HuH-7.5 (cell line): ENCODE measurements around the gene BBS9.
"Not testable (repeated sequence)": the region's sequence is repeated elsewhere in the genome, so short reads cannot be mapped to it uniquely, and the experiment has no call there.

Experiments
- DNase-seq: peaks from one replicate; pipeline ENCODE4 v3.0.0; 2011; ENCODE audit warnings: low spot score

Gene BBS9

DNA sequence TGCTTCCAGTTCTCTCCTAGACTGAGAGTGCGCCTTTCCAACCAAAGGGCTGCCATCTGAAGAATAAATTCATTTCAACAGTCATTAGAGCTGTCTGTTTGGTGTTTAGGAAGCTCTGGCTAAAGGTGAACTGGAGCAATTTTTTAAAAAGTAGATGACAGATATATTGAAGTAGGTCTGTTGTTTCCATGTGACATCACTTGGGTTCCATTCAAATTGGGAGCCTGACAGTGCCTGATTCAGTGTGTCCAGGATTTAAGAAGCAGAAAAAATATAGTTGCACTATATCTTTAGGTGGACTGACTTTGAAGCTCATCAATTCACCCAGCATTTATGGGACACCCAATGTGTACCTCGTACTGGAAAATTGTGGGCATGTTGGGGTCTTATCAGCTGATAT is 367.7 kb downstream of the BBS9 start:
- DNase-seq, result no peak

- no peak for DNase-seq
These were observed 371.6 kb downstream of the BBS9 start for GRCh38 chr7:33500703-33501701.

- DNase-seq, result no peak
These were observed 373.6 kb downstream of the BBS9 start for GRCh38 chr7:33503014-33503413.

DNA sequence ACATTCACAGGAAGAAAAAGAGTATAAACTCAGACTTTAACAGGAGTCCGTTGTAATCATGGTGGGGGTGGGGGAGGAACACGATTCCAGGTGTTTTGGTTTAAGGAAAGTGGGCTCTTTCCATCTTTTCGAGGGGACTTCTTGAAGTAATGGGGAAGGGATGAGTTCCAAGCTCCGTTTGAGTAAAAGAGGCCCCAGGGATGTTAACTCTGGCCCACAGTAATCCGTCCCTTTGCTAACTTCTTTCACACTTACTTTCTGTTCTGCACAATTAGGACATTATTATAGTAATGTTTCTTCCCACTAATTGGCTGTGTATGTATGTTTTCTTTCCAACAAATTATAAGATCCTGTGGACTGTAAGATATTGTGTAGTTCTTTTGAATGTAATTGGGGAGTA is 374.4 kb downstream of the BBS9 start:
- DNase-seq, result no peak

GRCh38 chr7:33504266-33504665 is 374.9 kb downstream of the BBS9 start:
- DNase-seq, result no peak

DNA sequence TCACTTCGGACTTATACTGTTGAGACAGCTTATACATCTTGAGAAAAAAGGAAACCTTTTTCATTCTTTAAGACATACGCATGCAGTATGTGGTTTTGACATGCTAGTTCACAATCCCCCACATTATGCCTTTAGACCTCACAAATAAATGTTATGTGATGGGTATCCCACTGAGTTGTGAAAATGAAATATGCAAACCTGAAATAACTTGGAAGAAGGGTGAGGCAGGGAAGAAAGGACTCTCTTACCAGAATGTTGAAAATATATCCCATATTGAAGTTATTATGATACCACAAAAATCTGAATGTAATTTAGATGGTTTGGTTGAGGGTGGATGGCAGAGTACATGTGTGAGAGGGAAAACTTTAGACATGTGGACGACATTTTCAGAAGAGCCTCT is 379.8 kb downstream of the BBS9 start:
- no peak for DNase-seq

DNA sequence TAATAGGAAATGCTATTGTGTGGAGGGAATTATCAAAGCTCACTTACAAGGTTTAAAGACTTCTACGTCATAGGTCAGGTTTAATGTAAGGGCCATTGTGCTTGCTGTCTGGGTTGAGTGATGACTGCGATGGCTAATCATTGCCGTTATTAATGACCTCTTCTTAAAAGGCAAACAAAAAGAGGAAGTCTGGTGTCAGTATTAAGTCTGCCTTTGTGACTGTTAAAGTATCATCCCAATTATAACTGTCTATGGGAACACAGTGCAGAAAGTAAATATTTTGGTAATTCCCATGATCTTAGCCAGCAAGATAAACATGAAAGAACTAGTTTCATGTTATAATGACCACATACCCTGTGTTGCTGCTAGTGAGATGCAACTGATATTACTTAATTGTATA is 382.4 kb downstream of the BBS9 start:
- no peak for DNase-seq

DNA sequence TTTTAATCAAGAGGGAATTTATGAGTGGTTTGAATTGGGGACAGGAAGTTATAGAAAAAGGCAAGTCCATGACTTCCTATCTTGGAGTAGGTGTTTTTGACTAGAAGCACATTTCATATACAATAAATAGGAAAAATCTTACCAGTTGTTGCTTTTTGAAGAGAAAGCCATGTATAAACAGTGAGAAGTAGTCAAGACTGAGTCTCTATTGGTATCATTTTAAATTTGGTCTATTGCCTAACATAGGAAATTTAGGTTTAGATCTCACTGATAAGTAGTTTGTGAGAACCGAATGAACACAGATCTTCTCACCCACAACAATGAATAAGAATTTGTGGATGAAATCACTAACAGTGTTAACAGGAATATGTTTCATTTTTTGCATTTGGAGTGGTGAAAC is 387.2 kb downstream of the BBS9 start:
- no peak for DNase-seq

GRCh38 chr7:33517191-33517590 is 387.8 kb downstream of the BBS9 start:
- no peak for DNase-seq

DNA sequence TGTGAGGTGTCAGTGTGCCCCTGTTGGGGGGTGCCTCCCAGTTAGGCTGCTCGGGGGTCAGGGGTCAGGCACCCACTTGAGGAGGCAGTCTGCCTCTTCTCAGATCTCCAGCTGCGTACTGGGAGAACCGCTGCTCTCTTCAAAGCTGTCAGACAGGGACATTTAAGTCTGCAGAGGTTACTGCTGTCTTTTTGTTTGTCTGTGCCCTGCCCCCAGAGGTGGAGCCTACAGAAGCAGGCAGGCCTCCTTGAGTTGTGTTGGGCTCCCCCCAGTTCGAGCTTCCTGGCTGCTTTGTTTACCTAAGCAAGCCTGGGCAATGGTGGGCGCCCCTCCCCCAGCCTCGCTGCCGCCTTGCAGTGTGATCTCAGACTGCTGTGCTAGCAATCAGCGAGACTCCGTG is 397.6 kb downstream of the BBS9 start:
- DNase-seq, result not testable (repeated sequence)

- not testable (repeated sequence) for DNase-seq
These were observed 398.2 kb downstream of the BBS9 start for GRCh38 chr7:33527613-33528012.

DNA sequence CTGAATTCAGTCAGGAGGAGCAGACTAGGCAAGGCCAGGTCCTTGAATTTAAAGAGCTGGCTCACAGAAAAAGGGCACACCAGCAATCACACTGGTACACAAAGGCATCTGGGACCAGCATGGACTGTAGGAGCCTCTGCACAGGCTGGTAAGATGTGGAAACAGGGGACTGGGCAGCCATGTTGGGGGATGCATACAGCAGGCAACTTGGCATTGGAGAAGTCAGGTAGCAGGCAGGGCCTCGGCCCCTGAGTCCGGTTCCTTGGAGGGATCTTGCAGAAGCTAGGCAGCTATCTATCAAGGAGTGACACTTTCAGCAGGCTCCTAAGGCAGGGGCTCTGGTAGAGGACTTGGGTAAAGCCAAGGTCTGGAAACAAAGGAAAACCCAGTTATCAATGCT is 399.7 kb downstream of the BBS9 start:
- no peak for DNase-seq

DNA sequence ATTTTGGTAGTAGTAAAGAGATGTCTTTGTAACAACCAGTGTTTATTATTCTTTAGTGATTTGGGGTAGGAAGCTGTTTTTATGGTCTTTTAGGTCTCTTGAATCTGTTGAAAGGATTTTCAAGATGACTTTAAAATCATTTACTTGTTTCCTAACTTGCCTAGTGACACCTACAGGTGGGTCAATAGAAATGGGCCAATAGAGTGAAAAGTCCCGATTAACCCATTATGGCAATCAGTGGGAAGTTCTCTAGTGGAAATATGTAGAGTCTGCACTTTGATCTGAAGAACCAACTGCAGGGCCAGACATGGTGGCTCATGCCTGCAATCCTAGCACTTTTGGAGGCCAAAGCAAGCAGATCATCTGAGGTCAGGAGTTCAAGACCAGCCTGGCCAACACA is 401.3 kb downstream of the BBS9 start:
- DNase-seq, result no peak

- DNase-seq, result no peak
These were observed 402.5 kb downstream of the BBS9 start for GRCh38 chr7:33531888-33532287.

DNA sequence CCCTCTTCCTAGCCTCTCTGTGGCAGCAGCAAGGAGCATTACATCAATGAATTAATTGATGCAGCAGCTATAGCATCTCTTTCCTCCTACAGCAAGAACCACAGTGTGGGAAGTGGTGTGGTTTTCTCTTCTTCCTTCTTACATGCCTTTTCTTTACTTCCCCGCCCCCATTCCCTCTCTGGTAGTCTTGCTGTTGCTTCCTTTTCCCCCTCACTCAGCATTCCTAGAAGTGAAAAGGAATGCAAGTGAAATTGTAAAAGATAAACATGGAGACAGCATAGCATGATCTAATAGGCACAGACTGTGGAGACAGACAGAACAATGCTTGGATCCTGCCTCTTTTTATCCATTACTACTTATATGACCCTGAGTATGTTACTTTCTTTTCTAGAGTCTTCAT is 405.5 kb downstream of the BBS9 start:
- no peak for DNase-seq

GRCh38 chr7:33535989-33536388 is 406.6 kb downstream of the BBS9 start:
- no peak for DNase-seq

DNA sequence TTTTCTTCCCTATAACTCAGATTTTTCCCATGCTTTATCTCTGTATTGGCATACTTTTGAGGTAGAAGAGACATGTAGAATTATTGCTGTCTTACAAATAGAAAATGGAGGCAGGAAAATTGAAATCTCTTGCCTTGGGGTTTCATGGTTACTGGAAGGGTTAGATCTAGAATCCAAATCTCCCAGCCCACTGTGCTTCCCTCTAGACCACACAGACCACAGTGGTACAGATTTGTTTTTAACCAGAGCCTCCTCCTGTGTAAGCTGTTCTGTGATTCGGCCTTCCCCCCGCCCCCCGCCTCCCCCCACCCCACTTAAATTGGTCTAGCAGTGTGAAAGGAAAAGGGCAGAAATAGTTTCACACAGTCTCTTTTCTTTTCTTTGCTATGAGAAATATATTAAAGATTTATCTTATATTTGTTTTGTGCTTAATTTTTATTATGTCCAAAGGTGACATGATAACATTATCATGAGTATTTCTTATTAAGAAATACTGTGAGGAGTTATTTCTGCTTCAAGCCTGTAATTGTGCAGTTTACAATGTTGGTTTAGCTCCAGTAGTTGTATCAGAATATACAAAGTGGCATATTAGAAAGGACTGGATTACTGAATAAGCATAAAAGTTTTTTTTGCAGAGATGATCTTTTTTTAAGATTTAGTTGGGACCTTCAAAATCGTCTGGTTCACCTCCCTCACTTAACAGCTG is 407.2 kb downstream of the BBS9 start:
- no peak for DNase-seq

GRCh38 chr7:33537104-33537477 is 407.7 kb downstream of the BBS9 start:
- DNase-seq, result no peak

GRCh38 chr7:33539198-33539597 is 409.8 kb downstream of the BBS9 start:
- no peak for DNase-seq

DNA sequence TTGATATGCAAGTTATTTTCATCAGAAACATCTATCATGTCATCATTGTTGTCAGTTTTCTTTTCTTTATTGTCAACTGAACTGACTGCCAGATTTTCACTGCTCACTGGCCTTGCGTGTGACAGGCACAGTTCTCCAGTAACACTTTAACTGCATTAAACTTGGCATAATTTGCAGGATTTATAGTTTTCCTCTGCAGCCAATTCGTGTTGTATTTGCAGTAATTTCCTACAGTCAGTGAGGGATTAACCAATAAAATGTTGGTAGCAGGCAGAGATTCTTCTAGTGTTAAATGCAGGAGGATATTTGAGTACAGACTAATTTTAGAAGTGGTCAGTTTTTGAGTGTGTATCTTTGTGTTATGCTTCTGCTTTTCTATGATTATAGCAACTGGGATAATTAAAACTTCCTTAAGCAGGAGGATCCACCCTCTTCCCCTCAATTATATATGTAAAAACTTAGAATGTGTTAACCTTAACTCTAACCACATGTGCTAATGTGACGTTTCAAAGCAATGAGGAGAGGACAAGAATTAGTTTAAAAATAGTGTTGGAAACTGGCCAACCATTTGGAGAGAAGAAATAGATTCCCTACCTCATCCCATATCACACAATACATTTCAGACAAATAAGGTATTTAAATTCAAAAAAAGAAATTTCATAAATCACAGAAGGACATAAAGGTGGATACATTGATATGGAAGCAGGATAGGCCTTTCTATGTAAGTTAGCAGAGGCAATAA is 410.5 kb downstream of the BBS9 start:
- no peak for DNase-seq

GRCh38 chr7:33547880-33548279 is 418.5 kb downstream of the BBS9 start:
- DNase-seq, result no peak

DNA sequence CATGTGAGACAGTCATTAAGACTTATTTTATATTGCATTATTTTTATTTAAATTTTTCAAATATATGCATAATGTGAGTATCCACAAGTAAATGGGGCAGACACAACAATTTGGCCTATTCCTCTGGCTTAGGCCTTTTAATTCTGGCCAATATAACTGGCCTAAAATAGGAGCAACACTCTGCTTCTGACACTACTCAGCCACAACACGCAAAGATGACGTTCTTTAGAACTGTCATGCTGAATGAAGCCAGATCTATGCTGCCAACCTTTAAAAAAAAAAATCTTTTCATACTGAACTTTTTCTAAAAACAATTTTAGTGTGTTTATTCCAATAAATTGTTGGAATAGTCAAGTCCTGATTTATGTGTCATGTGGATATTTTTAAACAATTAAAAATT is 421.0 kb downstream of the BBS9 start:
- DNase-seq, result no peak

DNA sequence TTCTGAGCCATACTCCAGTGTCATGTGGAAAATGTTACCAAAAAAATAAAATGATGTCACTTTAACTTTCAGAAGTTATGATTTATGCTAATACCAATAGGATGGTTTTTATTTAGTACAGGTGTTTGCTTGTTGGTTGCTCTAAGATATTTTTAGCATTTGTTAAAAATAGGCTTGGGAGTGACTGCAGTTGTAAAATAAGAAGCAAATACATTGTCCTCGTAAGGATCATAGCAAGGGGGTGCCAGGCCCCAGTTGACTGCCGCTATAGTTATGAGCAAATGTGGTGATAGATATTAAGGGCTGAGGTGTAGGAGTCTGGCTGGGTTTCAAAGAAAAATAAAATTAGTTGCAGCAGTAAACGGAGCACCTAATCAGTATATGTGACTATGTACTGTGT is 421.6 kb downstream of the BBS9 start:
- no peak for DNase-seq
